OCI-LY3 (cell line): ENCODE measurements around the gene SNX10.

ENCODE experiments used
- CTCF ChIP-seq: fragments of 200-600, 300-600 bp; sonication (generic); IDR thresholded peaks from 2 replicates; pipeline ENCODE4 v1.5.1; 2014; ENCODE audit warnings: antibody characterized with exemption, low read length, low read depth
- EZH2phosphoT487 ChIP-seq: fragments of 200-600 bp; shearing (Covaris generic); IDR thresholded peaks from 2 replicates; pipeline ENCODE4 v1.6.1; 2018; ENCODE audit warnings: antibody characterized with exemption, mixed run types, low read depth

GRCh38 chr7:26328498-26329390 lies 37.1 kb downstream of the SNX10 start:
- TF ChIP-seq CTCF (no peak), EZH2phosphoT487 (no peak)
